GM12892 (cell line): Measurements from ENCODE around the gene TMEM238L.

Source experiments
- POLR2A ChIP-seq: IDR thresholded peaks from 2 replicates; pipeline ENCODE4 v1.6.1; 2011; ENCODE audit warnings: low read depth, low read length, control low read depth
- POLR2AphosphoS5 ChIP-seq: IDR thresholded peaks from 2 replicates; pipeline ENCODE4 v1.6.1; 2011; ENCODE audit warnings: low read depth, low read length, control low read depth

GRCh38 chr17:10756619-10757018, 47.3 kb downstream of the TMEM238L start:
- TF ChIP-seq POLR2A, result no peak
- TF ChIP-seq POLR2AphosphoS5, result no peak
